Measurements from ENCODE around the gene CHST8. TPM values are rescaled to one million over a fixed set of nuclear protein-coding genes. Genes with fewer than 3 reads are reported as not detected.
"Not testable (repeated sequence)": the region's sequence is repeated elsewhere in the genome, so short reads cannot be mapped to it uniquely, and the experiment has no call there.

The CHST8 gene
- total RNA-seq, 1 donor from 2014 or later = not detected

DNA sequence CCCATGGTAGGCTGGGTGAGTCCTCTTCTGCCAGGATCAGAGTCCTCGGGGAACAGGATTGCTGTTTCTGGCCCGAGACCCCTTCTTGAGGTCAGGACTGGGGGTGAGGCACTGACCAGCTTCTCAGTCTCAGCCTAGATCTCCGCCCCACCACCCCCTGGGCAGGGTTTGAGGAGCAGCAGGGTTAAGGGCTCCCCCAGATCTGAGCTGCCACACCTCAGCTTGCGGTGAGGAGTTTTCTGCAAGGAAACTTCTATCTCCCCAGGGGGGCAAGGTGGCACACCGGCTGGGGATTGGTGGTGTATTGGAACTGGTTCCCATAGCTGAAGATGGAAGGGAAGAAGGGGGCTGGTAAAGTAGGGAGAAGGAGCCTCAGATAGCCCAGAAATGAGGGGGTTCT, 19.5 kb downstream of the CHST8 start:
- intact Hi-C loops (cut with micrococcal nuclease) = no loop called here

GRCh38 chr19:33641956-33642498, 20.3 kb downstream of the CHST8 start:
- intact Hi-C loops (cut with micrococcal nuclease) = no loop called here

DNA sequence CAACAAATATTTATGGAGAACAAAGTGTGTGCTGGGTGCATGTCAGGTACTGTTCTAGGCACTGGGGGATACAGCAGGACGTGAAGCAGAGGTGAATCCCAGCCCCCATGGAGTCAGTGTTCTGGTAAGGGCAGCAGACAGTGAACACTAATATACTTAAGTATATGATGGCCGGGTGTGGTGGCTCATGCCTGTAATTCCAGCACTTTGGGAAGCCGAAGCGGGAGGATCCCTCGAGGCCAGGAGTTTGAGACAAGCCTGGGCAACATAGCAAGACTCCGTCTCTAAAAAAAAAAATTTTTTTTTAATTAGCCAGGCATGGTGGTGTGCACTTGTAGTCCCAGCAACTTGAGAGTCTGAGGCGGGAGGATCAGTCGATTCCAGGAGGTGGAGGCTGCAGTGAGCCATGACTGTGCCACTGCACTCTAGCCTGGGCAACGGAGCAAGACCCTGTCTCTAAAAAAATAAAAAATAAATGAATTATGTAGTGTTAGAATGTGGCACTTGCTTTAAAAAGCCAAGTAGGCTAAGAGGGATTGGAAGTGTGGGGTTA, 22.6 kb downstream of the CHST8 start:
- intact Hi-C loops (cut with micrococcal nuclease) = no loop called here

GRCh38 chr19:33646306-33646705, 24.6 kb downstream of the CHST8 start:
- intact Hi-C loops (cut with micrococcal nuclease) = no loop called here

DNA sequence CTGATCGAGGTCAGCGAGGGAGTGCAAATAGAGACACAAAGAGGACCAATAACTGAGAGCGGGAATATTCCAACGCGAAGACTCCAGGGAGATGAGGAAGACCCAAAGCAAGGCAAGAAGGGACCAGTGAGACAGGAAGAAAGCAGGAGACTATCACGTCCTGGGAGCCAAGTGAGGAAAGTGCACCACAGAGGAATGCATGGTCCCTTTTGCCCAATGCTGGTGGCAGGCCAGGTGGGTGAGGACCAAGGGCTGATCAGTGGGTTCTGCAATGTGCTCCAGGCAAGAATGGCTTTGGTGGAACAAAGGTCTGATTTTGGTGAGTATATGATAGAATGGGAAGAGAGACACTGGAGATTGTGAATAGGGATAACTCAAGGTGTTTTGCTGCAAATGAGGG, 25.4 kb downstream of the CHST8 start:
- intact Hi-C loops (cut with micrococcal nuclease) = no loop called here

DNA sequence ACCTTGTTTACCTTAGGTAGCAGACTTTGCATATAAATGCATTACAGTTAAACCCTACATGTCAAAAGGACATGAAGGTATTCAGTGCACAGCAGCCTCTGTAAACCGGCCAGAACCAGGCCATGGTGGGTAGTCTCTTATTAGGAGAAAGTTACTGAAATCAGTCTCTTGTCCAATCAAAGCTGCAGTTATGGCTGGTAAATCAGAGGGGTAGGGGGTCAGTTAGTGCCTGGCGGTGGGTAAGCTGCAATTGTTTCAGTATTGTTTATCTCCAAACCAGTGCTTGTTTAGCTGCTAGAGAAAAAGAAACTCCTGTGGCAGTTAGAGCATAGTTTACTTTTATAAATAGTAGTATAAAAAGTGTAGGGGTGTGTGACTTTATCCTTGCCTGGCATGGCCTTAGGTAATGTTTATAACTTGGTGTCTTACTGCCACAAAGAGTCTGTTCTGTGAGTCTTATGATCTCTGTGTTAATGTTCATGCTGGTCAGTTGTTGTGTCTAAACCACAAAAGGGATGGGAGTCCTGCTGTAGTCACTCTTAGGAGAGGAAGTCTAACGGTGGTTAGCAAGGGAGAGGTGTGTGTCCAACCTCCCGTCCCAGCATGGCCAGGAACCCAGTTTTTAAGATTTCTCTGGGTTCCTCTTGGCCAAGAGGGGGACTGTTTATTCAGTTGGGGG, 28.0 kb downstream of the CHST8 start:
- intact Hi-C loops (cut with micrococcal nuclease) = no loop called here

- intact Hi-C loops (cut with micrococcal nuclease) = no loop called here
Observed at GRCh38 chr19:33653684-33654083, 31.9 kb downstream of the CHST8 start.

DNA sequence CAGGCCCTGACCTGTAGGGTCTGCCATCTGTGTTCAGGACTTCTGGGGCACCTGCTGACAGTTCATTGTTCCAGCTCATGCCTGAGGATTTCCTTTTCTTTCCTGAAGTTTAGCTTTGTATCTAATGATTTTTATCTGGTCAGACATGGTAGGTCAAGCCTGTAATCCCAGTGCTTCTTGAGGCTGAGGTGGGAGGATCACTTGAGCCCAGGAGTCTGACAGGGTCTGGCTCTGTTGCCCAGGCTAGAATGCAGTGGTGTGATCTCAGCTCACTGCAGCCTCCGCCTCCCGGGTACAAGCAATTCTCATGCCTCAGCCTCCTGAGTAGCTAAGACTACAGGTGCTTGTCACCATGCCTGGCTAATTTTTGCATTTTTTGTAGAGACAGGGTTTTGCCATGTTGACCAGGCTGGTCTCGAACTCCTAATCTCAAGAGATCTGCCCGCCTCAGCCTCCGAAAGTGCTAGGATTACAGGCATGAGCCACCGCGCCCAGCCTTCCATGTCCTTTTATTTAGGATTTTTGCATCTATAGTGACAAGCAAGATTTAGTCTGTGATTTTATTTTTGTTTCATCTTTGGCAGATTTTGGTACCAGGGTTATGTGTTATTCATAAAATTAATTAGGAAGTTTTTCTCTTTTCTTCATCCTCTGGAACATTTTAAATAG, 33.2 kb downstream of the CHST8 start:
- intact Hi-C loops (cut with micrococcal nuclease) = no loop called here

GRCh38 chr19:33659835-33660234, 38.1 kb downstream of the CHST8 start:
- intact Hi-C loops (cut with micrococcal nuclease) = no loop called here

- intact Hi-C loops (cut with micrococcal nuclease) = no loop called here
Observed at GRCh38 chr19:33660410-33661124, 38.8 kb downstream of the CHST8 start.

DNA sequence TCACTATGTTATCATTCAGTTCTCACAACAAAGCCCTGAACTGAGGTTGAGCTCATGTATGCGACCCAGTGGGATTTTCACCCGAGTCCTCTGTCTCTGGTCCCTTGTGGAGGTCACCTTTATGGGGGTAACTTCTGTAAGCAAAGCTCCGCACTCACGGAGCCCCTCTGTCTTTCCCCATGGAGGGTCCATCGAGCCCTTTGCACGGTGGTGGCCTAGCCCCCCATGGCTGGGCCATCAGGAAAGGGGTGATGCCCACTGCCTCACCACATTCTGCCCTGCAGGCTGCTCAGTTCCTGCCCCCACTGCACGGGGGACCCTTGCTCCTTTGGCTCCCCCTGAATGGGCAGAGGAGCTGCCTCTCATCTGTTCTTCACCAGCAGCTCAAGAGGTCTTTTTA, 39.6 kb downstream of the CHST8 start:
- intact Hi-C loops (cut with micrococcal nuclease) = no loop called here

- intact Hi-C loops (cut with micrococcal nuclease) = no loop called here
Observed at GRCh38 chr19:33662391-33663092, 40.8 kb downstream of the CHST8 start.

DNA sequence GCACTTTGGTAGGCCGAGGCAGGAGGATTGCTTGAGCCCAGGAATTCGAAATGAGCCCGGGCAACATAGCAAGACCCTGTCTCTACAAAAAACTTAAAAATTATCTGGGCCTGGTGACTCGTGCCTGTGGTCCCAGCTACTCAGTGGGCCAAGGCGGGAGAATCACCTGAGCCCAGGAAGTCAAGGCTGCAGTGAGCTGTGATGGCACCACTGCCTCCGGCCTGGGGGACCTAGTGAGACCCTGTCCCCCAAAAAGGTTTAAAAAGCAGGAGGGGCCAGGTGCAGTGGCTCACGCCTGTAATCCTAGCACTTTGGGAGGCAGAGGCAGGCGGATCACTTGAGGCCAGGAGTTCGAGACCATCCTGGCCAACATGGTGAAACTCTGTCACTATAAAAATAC, 41.6 kb downstream of the CHST8 start:
- intact Hi-C loops (cut with micrococcal nuclease) = not testable (repeated sequence)

DNA sequence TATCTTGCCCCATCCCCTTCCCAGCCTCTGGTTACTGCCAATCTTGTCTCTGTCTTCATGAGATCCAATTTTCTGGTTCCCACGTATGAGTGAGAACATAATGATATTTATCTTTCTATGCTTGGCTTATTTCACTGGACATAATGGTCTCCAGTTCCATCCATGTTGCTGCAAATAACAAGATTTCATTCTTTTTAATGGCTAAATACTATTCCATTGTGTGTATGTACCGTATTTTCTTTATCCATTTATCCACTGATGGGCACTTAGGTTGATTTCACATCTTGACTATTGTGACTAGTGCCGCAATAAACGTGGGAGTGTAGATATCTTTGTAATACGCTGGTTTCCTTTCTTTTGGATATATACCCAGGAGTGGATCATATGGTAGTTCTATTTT, 43.0 kb downstream of the CHST8 start:
- intact Hi-C loops (cut with micrococcal nuclease) = no loop called here

DNA sequence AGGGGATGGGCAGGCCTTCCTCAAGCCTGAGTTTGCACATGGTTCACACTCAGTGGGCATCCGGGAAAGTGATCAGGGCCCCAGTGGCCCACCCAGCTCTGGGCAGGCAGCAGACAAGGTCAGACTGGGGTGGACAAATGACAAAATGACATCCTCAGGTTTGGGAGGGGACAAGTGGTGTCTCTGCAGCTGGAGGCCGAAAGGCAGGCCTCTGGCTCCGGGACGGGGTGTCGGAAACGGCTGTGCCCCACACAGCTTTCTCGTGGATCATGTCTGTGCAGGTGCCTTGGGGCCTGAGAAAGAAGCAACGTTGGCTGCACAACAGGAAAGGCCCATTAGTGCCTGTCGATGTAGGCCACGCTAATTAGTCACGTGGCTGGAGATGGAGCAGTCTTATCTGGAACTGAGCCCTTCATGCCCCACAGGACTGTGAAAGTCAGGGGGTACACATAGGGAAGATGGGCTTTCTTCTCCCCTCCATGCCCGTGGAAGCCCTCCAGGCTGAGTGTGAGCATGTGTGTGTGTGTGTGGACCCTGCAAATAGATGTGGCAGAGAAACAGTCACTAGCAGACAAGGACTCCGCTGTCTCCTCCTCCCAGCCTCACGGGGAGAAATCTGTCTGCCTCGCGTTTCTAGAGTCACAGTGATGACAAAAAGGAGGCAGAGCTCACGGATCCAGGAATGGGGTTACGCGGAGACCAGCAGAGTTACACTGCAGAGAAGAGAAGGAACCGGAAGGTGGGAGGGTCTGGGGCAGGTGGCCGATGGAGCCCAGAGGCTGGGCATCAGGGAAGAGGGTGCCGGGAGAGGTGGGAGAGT, 44.2 kb downstream of the CHST8 start:
- intact Hi-C loops (cut with micrococcal nuclease) = no loop called here

DNA sequence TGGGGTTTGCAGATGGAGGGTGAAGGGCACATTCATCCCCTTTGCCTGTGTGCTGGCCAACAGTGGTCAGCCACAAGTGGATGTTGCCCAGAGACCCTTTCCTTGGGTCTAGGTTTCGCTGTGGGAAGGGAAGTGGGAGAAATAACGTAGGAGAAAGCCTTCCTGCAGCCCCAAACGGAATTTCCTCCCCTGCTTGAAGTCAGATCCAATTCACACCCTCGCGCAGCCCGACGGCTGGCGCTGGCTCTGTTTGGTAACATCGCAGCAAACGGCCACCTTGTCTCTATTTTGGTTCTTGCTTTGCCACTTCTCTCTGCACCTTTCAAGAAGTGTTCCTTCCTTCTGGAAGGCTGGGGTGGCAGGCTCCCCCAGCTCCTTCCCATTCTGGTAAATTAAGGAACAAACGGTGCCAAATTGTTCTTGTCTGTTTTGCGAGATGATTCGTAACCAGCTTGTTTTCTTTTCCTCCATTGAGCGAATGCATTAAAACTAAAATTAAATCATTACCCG, 45.4 kb downstream of the CHST8 start:
- intact Hi-C loops (cut with micrococcal nuclease) = no loop called here

GRCh38 chr19:33667881-33668280, 46.1 kb downstream of the CHST8 start:
- intact Hi-C loops (cut with micrococcal nuclease) = no loop called here

DNA sequence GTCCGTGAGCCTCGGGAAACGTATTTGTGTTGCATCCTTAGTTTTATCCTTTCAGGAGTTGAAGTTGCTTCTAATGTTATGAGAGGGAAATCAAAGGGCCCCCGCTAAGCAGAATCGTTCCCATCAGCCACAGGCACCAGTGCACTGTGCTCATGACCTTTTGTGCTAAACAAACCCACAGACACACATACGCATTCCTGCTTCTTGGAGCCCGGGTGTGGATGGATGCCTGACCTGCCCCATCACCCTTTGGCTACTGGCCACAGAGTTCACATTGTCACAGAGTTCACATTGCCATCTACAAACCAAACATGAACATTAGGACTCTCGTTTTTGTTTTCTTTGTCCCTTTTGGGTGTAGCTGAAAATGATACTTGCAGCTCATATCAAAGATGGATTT, 47.2 kb downstream of the CHST8 start:
- intact Hi-C loops (cut with micrococcal nuclease) = no loop called here

DNA sequence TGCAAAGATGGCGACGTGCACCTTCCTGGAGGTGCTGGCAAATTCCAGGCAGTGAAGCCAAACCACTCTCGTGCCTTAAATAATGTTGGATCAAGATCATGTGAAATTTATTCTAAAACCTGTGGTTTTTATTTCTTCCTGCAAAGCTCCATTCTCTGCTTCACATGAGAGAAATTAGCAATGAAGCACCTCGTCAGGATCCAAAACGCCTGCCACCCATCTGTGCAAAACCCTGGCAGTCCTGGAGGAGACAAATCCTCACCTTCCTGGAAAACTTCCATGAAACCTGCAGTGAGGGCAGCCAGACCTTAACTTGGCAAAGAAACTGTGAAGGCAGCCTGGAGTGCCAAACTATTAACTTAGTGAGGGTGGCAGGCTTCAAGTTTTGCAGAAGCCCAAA, 47.6 kb downstream of the CHST8 start:
- intact Hi-C loops (cut with micrococcal nuclease) = no loop called here

DNA sequence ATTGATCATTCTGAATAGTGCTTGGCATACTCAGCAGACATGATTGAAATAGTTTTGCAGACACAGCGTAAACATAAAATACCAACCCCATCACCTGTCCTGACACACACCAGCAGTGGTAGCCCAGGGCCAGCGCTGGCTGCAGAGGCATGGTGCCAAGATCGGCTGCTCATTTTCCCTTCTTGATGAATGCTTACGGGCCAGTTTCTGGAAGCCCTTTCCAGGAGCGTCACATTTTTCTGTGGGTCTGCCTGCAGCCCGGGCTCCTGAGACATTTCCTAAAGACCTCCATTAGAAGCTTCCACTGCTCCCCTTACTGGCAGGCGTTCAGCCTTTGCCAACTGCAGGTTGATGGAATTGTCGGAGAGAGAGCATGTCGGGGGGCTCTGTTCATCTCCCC, 48.6 kb downstream of the CHST8 start:
- intact Hi-C loops (cut with micrococcal nuclease) = no loop called here

Data from T-helper 2 cell treated with Interferon-gamma antibody and Interleukin-4, amounts not matched to agents 100 ng/mL and 5 ng/mL, for 36 hours (primary cell).